Motor neuron (in vitro differentiated cells): Measurements from ENCODE around the gene TRMO. TPM values are rescaled to one million over a fixed set of nuclear protein-coding genes. Genes with fewer than 3 reads are reported as not detected.
A peak's percentile ranks its signal among the peaks of the same experiment; 100 is the strongest.
"Not testable (repeated sequence)": the region's sequence is repeated elsewhere in the genome, so short reads cannot be mapped to it uniquely, and the experiment has no call there.

Experiments
- ATAC-seq, 8 experiments: fragments of 200-7000 bp; cut with Tn5 transposase; replicated peaks in 6 of 8; 2 replicates each; pipeline ENCODE4 v1.8.0; 2021; ENCODE audit warnings: mild to moderate bottlenecking in 8 of 8, moderate library complexity in 8 of 8
- H3K27ac ChIP-seq, 2 donors: fragments of 250-450 bp; sonication (Bioruptor Pico); 2 replicates each; pipeline ENCODE4 v1.9.0; 2021; ENCODE audit warnings: antibody characterized with exemption in 2 of 2, mild to moderate bottlenecking in 2 of 2, moderate library complexity in 1 of 2
- H3K4me1 ChIP-seq, 2 donors: fragments of 250-450 bp; sonication (Bioruptor Pico); replicated peaks in 1 of 2; 2 replicates each; pipeline ENCODE4 v1.6.1; 2021; ENCODE audit warnings: antibody characterized with exemption in 2 of 2, mild to moderate bottlenecking in 2 of 2, moderate library complexity in 1 of 2
- H3K4me3 ChIP-seq, 5 donors: fragments of 250-450 bp; sonication (Bioruptor Pico); 2 replicates each; pipeline ENCODE4 v1.9.0; 2021; ENCODE audit warnings: antibody characterized with exemption in 5 of 5, mild to moderate bottlenecking in 5 of 5, moderate library complexity in 4 of 5
- WGBS, 10 experiments: fragments of 450-650 bp; shearing (Covaris generic); methylation state at CpG; one replicate each; pipeline ENCODE4 v1.0.0; 2022; 5-methylcytosine and 5-hydroxymethylcytosine counted together
- in situ Hi-C, 9 experiments: fragments of 400-800 bp; cut with MboI; loops; one replicate each; pipeline ENCODE4 v1.15.0; 2021; ENCODE audit warnings: low sequenced_read_pairs in 9 of 9, low pct_unique_long_range_greater_than_20kb in 2 of 9; ENCODE audit not compliant: unreplicated experiment in 9 of 9
- total RNA-seq, 8 experiments: library from RNA; unstranded; fragments of 300-600 nt; gene quantifications; 2 replicates each; pipeline versions ENCODE4 v1.2.3 to v1.2.4, GENCODE V29; 2022

TRMO gene
- total RNA-seq, 8 experiments from 2014 or later = 4.3 to 19.5 (median 11.5) TPM

- no peaks in the 10 kb centered on the region for H3K4me1 ChIP-seq
- no peak overlapping the region for H3K27ac ChIP-seq
- H3K4me3 ChIP-seq = no peak overlapping the region
- peak in 3 of 8 experiments; percentile 79 to 89 (median 85) for ATAC-seq
- in situ Hi-C loops = no loop called here
Observed at GRCh38 chr9:97954550-97954989, 32.3 kb upstream of the TRMO start.

GRCh38 chr9:97950873-97951272 lies 28.6 kb upstream of the TRMO start:
- WGBS, 10 experiments = 19 to 80% (median 71%) methylated on average over 1 to 3 of the region's 5 CpGs; no CpG with 5 or more reads in 4 of the 10 experiments
- in situ Hi-C loops, ATAC-seq, H3K4me3 ChIP-seq, H3K27ac ChIP-seq, H3K4me1 ChIP-seq: not testable (repeated sequence)

GRCh38 chr9:97947094-97947493 lies 24.8 kb upstream of the TRMO start:
- not testable (repeated sequence) for H3K4me1 ChIP-seq, ATAC-seq, H3K27ac ChIP-seq, H3K4me3 ChIP-seq
- no CpG with 5 or more reads among the region's 2 CpGs for WGBS, 10 experiments
- in situ Hi-C loops = loop anchor here in 1 of 9 experiments (25.0 kb wide), 1 partner anchor 315 kb away; the partner anchor contains the start of gene TBC1D2

- not testable (repeated sequence) for H3K4me3 ChIP-seq, H3K27ac ChIP-seq, ATAC-seq, H3K4me1 ChIP-seq
- WGBS, 10 experiments = 0 to 60% (median 40%) methylated on average over 1 to 2 of the region's 2 CpGs; no CpG with 5 or more reads in 5 of the 10 experiments
- in situ Hi-C loops = loop anchor here in 1 of 9 experiments (25.0 kb wide), 1 partner anchor 317 kb away; the partner anchor contains the start of gene TBC1D2
Observed at GRCh38 chr9:97945470-97945869, 23.2 kb upstream of the TRMO start.

GRCh38 chr9:97944612-97945011 lies 22.3 kb upstream of the TRMO start:
- in situ Hi-C loops = loop anchor here in 1 of 9 experiments (25.0 kb wide), 1 partner anchor 318 kb away; the partner anchor contains the start of gene TBC1D2
- WGBS, 10 experiments = 5 to 100% (median 55%) methylated on average over 1 to 3 of the region's 3 CpGs
- H3K4me1 ChIP-seq = no peaks in the 10 kb centered on the region
- no peak for ATAC-seq
- H3K4me3 ChIP-seq = no peak overlapping the region
- no peak overlapping the region for H3K27ac ChIP-seq

GRCh38 chr9:97943308-97943855 lies 21.1 kb upstream of the TRMO start:
- Histone ChIP-seq H3K4me1 (no peaks in the 10 kb centered on the region), H3K27ac (no peak overlapping the region), H3K4me3 (no peak overlapping the region)
- in situ Hi-C loops = loop anchor here in 1 of 9 experiments (25.0 kb wide), 1 partner anchor 319 kb away; the partner anchor contains the start of gene TBC1D2
- ATAC-seq = no peak

- in situ Hi-C loops = loop anchor here in 1 of 9 experiments (25.0 kb wide), 1 partner anchor 321 kb away; the partner anchor contains the start of gene TBC1D2
- H3K27ac ChIP-seq = no peak overlapping the region
Observed at GRCh38 chr9:97941323-97941722, 19.0 kb upstream of the TRMO start.

GRCh38 chr9:97940741-97941140 lies 18.4 kb upstream of the TRMO start:
- H3K4me1 ChIP-seq = no peaks in the 10 kb centered on the region
- in situ Hi-C loops = loop anchor here in 1 of 9 experiments (25.0 kb wide), 1 partner anchor 322 kb away; the partner anchor contains the start of gene TBC1D2
- ATAC-seq = peak in 1 of 8 experiments; percentile 34
- no peak overlapping the region for H3K27ac ChIP-seq
- WGBS, 10 experiments = 22 to 100% (median 71%) methylated on average over 1 to 3 of the region's 3 CpGs; no CpG with 5 or more reads in 1 of the 10 experiments
- no peak overlapping the region for H3K4me3 ChIP-seq

More at GRCh38 chr9:97941323-97941722, 19.0 kb upstream of the TRMO start:
- Histone ChIP-seq H3K4me3 (no peak overlapping the region), H3K4me1 (no peaks in the 10 kb centered on the region)
- no peak for ATAC-seq
- WGBS, 10 experiments = 40 to 100% (median 80%) methylated on average over 1 of the region's 1 CpG; no CpG with 5 or more reads in 5 of the 10 experiments

GRCh38 chr9:97940233-97940632 lies 17.9 kb upstream of the TRMO start:
- Histone ChIP-seq H3K4me1 (no peaks in the 10 kb centered on the region), H3K4me3 (no peak overlapping the region), H3K27ac (no peak overlapping the region)
- in situ Hi-C loops = loop anchor here in 1 of 9 experiments (25.0 kb wide), 1 partner anchor 322 kb away; the partner anchor contains the start of gene TBC1D2
- no peak for ATAC-seq

GRCh38 chr9:97938081-97938644 lies 15.9 kb upstream of the TRMO start, which contains the start of gene HEMGN:
TSS of gene HEMGN (minus strand) at chr9:97938172. CDS start at chr9:97938136, 36 bp downstream.
- 48 to 100% (median 60%) methylated on average over 1 to 3 of the region's 3 CpGs for WGBS, 10 experiments
- ATAC-seq = peak in 2 of 8 experiments; percentile 48 to 60
- no peak within 1 kb of the TSS for H3K27ac ChIP-seq
- H3K4me3 ChIP-seq = no peak within 1 kb of the TSS
- H3K4me1 ChIP-seq = no peaks in the 10 kb centered on the region
- in situ Hi-C loops = loop anchor here in 1 of 9 experiments (25.0 kb wide), 1 partner anchor 324 kb away; the partner anchor contains the start of gene TBC1D2

GRCh38 chr9:97936998-97937397 lies 14.7 kb upstream of the TRMO start:
- Histone ChIP-seq H3K4me3 (no peak overlapping the region), H3K27ac (no peak overlapping the region), H3K4me1 (no peaks in the 10 kb centered on the region)
- ATAC-seq = no peak
- in situ Hi-C loops = loop anchor here in 1 of 9 experiments (25.0 kb wide), 1 partner anchor 325 kb away; the partner anchor contains the start of gene TBC1D2

GRCh38 chr9:97935276-97935675 lies 13.0 kb upstream of the TRMO start:
- no peak for ATAC-seq
- in situ Hi-C loops = loop anchor here in 1 of 9 experiments (25.0 kb wide), 1 partner anchor 327 kb away; the partner anchor contains the start of gene TBC1D2
- Histone ChIP-seq H3K27ac (no peak overlapping the region), H3K4me3 (no peak overlapping the region), H3K4me1 (no peaks in the 10 kb centered on the region)
- 17 to 67% (median 50%) methylated on average over 1 of the region's 1 CpG; no CpG with 5 or more reads in 3 of the 10 experiments for WGBS, 10 experiments
